Measurements from ENCODE around the gene GMDS. TPM values are rescaled to one million over a fixed set of nuclear protein-coding genes. Genes with fewer than 3 reads are reported as not detected.

GMDS gene
- total RNA-seq, 2 experiments from 2014 or later = 13.9 to 16.4 TPM

DNA sequence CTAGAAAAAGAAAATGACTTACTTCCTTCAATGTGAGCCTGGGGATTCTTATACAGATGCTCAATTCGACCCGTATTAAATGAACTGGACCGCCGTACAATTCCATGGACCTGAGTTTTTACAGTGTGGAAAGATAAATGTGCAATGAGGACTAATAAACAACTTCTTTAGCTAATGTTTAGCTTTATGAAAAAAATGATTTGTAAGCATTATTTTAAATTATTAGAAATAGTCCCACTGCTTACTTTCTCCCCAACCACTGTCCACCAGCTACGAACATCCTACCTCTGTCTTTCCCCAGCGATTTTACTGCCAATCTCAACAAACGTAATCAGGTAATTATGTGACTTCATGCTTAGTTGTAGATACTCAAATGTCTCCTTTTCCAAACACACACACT lies 128.0 kb downstream of the GMDS start:
- TF ChIP-seq, protein P1, sequence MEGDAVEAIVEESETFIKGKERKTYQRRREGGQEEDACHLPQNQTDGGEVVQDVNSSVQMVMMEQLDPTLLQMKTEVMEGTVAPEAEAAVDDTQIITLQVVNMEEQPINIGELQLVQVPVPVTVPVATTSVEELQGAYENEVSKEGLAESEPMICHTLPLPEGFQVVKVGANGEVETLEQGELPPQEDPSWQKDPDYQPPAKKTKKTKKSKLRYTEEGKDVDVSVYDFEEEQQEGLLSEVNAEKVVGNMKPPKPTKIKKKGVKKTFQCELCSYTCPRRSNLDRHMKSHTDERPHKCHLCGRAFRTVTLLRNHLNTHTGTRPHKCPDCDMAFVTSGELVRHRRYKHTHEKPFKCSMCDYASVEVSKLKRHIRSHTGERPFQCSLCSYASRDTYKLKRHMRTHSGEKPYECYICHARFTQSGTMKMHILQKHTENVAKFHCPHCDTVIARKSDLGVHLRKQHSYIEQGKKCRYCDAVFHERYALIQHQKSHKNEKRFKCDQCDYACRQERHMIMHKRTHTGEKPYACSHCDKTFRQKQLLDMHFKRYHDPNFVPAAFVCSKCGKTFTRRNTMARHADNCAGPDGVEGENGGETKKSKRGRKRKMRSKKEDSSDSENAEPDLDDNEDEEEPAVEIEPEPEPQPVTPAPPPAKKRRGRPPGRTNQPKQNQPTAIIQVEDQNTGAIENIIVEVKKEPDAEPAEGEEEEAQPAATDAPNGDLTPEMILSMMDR (IDR thresholded peaks at IDR 0.05) = no peak
- H3K36me3 Mint-ChIP-seq (ENCODE audit: low read depth) = no peaks in the 10 kb centered on the region
- Histone ChIP-seq H3K27ac (ENCODE audit: low read depth in 1 of 2, low read length in 2 of 2) (no peak overlapping the region), H3K4me1 (ENCODE audit: insufficient read depth, low read length) (no peaks in the 10 kb centered on the region), H3K4me3 (ENCODE audit: low read length) (no peak overlapping the region), H3K36me3 (ENCODE audit: insufficient read depth, low read length) (no peaks in the 10 kb centered on the region), H3K9me3 (ENCODE audit: control insufficient read depth in 1 of 2, insufficient read depth in 1 of 2, low read length in 2 of 2) (no peaks in the 10 kb centered on the region), H3K27me3 (ENCODE audit: control insufficient read depth in 1 of 2, insufficient read depth in 2 of 2, low read length in 2 of 2) (no peaks in the 10 kb centered on the region)
- H3K27me3 Mint-ChIP-seq = no peaks in the 10 kb centered on the region
- H3K4me3 Mint-ChIP-seq = no peak overlapping the region
- H3K4me1 Mint-ChIP-seq (ENCODE audit: low read depth) = no peaks in the 10 kb centered on the region
- no peaks in the 10 kb centered on the region for H3K9me3 Mint-ChIP-seq
- CTCF ChIA-PET = no interaction called here
- intact Hi-C loops (cut with DNase I, micrococcal nuclease) = no loop called here
- ATAC-seq (ENCODE audit: poor library complexity) = no peak
- POLR2A ChIA-PET = no interaction called here
- no peak for DNase-seq
- no peak overlapping the region for H3K27ac Mint-ChIP-seq

DNA sequence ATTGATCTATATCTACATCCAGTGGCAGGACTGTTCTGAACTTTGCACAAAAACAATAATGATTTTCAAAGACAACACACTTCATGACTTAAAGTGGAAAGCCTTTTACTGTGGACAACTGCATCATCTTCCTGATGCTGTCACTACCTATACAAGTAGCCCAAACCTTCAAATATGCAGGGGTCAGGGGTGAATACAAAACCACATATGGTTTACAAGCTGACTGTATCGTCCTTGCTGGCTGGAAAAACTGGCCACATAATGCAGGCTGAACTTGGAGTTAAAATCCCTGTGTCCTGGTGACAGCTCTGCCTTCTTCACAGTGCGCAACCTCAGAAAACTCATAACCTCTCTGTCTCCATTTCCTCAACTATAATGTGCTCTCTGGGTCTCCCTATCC lies 128.9 kb downstream of the GMDS start:
- Histone ChIP-seq H3K4me1 (ENCODE audit: insufficient read depth, low read length) (no peaks in the 10 kb centered on the region), H3K36me3 (ENCODE audit: insufficient read depth, low read length) (no peaks in the 10 kb centered on the region), H3K27me3 (ENCODE audit: control insufficient read depth in 1 of 2, insufficient read depth in 2 of 2, low read length in 2 of 2) (no peaks in the 10 kb centered on the region), H3K27ac (ENCODE audit: low read depth in 1 of 2, low read length in 2 of 2) (no peak overlapping the region), H3K9me3 (ENCODE audit: control insufficient read depth in 1 of 2, insufficient read depth in 1 of 2, low read length in 2 of 2) (no peaks in the 10 kb centered on the region), H3K4me3 (ENCODE audit: low read length) (no peak overlapping the region)
- no peaks in the 10 kb centered on the region for H3K9me3 Mint-ChIP-seq
- TF ChIP-seq, protein P1 (IDR thresholded peaks at IDR 0.05) = no peak
- ChIA-PET CTCF (no interaction called here), POLR2A (no interaction called here)
- no peak overlapping the region for H3K4me3 Mint-ChIP-seq
- H3K4me1 Mint-ChIP-seq (ENCODE audit: low read depth) = peaks cover 5% of the 10 kb centered on the region
- no peak for ATAC-seq (ENCODE audit: poor library complexity)
- intact Hi-C loops (cut with DNase I, micrococcal nuclease) = no loop called here
- no peak for DNase-seq
- no peaks in the 10 kb centered on the region for H3K27me3 Mint-ChIP-seq
- no peaks in the 10 kb centered on the region for H3K36me3 Mint-ChIP-seq (ENCODE audit: low read depth)
- H3K27ac Mint-ChIP-seq = no peak overlapping the region

- Mint-ChIP-seq H3K27me3 (no peaks in the 10 kb centered on the region), H3K36me3 (ENCODE audit: low read depth) (no peaks in the 10 kb centered on the region), H3K9me3 (no peaks in the 10 kb centered on the region), H3K27ac (no peak overlapping the region), H3K4me3 (no peak overlapping the region), H3K4me1 (ENCODE audit: low read depth) (peaks cover 14% of the 10 kb centered on the region)
- intact Hi-C loops (cut with DNase I, micrococcal nuclease) = no loop called here
- no peaks in the 10 kb centered on the region for H3K36me3 ChIP-seq (ENCODE audit: insufficient read depth, low read length)
- DNase-seq (no peak), ATAC-seq (ENCODE audit: poor library complexity) (no peak)
- H3K27ac ChIP-seq (ENCODE audit: low read depth in 1 of 2, low read length in 2 of 2) = no peak overlapping the region
- H3K4me1 ChIP-seq (ENCODE audit: insufficient read depth, low read length) = no peaks in the 10 kb centered on the region
- TF ChIP-seq, protein P1 (IDR thresholded peaks at IDR 0.05) = no peak
- H3K9me3 ChIP-seq (ENCODE audit: control insufficient read depth in 1 of 2, insufficient read depth in 1 of 2, low read length in 2 of 2) = no peaks in the 10 kb centered on the region
- ChIA-PET CTCF (no interaction called here), POLR2A (no interaction called here)
- no peaks in the 10 kb centered on the region for H3K27me3 ChIP-seq (ENCODE audit: control insufficient read depth in 1 of 2, insufficient read depth in 2 of 2, low read length in 2 of 2)
- H3K4me3 ChIP-seq (ENCODE audit: low read length) = no peak overlapping the region
Measured at GRCh38 chr6:2114100-2114499, 131.3 kb downstream of the GMDS start.

Measured in CD4-positive, alpha-beta T cell (primary cell).